Hepatocyte (in vitro differentiated cells): ENCODE results near the gene NDUFA5.

Experiments
- EZH2 ChIP-seq: fragments of 200-600 bp; sonication (generic); IDR thresholded peaks from 2 replicates; pipeline ENCODE4 v1.6.1; 2016; ENCODE audit warnings: antibody characterized with exemption, mild to moderate bottlenecking, borderline replicate concordance
- EZH2phosphoT487 ChIP-seq: fragments of 200-600 bp; sonication (generic); IDR thresholded peaks from one replicate; pipeline ENCODE4 v1.6.1; 2018; ENCODE audit warnings: antibody characterized with exemption, mild to moderate bottlenecking, low read depth, moderate library complexity; ENCODE audit not compliant: unreplicated experiment, severe bottlenecking
- TF ChIP-seq, protein P1 (sequence below): fragments of 200-600 bp; sonication (generic); IDR thresholded peaks from 2 replicates; pipeline ENCODE4 v1.5.1; 2016; ENCODE audit warnings: antibody characterized with exemption, mild to moderate bottlenecking; ENCODE audit not compliant: poor library complexity

DNA sequence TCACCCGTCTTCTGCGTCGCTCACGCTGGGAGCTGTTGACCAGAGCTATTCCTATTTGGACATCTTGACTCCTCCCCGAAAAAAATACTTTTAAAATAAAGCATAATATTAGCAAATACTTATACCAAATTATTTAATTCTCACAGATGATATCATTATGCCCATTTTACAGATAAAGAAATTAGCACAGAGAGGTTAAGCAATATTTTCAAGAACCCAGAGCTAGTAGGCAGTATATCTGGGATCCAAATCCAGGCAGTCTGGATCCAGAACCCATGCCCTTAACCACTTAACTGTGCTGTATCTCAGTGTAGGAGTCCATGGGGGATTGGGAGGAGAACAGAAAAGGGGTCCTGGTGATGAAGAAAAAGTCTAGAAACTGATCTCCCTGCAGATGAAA lies 29.4 kb downstream of the NDUFA5 start:
- TF ChIP-seq, protein P1, sequence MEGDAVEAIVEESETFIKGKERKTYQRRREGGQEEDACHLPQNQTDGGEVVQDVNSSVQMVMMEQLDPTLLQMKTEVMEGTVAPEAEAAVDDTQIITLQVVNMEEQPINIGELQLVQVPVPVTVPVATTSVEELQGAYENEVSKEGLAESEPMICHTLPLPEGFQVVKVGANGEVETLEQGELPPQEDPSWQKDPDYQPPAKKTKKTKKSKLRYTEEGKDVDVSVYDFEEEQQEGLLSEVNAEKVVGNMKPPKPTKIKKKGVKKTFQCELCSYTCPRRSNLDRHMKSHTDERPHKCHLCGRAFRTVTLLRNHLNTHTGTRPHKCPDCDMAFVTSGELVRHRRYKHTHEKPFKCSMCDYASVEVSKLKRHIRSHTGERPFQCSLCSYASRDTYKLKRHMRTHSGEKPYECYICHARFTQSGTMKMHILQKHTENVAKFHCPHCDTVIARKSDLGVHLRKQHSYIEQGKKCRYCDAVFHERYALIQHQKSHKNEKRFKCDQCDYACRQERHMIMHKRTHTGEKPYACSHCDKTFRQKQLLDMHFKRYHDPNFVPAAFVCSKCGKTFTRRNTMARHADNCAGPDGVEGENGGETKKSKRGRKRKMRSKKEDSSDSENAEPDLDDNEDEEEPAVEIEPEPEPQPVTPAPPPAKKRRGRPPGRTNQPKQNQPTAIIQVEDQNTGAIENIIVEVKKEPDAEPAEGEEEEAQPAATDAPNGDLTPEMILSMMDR: no peak
- TF ChIP-seq EZH2 (no peak), EZH2phosphoT487 (no peak)
